GM23338 (cell line): ENCODE results near the gene VAMP8. TPM values are rescaled to one million over a fixed set of nuclear protein-coding genes. Genes with fewer than 3 reads are reported as not detected.

Experiments used
- ATAC-seq: fragments of 200-7000 bp; cut with Tn5 transposase; 3 replicates; pipeline ENCODE4 v1.9.1; 2020
- DNase-seq: peaks from one replicate; pipeline ENCODE4 v3.0.0-alpha.2; 2015; ENCODE audit warnings: low spot score
- H2AFZ ChIP-seq: fragments of 200-600 bp; sonication (generic); 2 replicates; pipeline ENCODE4 v1.8.0; 2016; ENCODE audit warnings: antibody characterized with exemption, mild to moderate bottlenecking, moderate library complexity
- H3F3A ChIP-seq: fragments of 200-600 bp; sonication (generic); replicated peaks from 2 replicates; pipeline ENCODE4 v1.8.0; 2017; ENCODE audit warnings: antibody characterized with exemption, mixed run types, low read depth
- H3K27ac ChIP-seq: fragments of 200-600 bp; sonication (generic); 2 replicates; pipeline ENCODE4 v1.6.1; 2016; ENCODE audit warnings: low read depth
- H3K27me3 ChIP-seq: fragments of 200-600 bp; sonication (generic); 2 replicates; pipeline ENCODE4 v1.8.0; 2016; ENCODE audit warnings: mild to moderate bottlenecking, mixed run types, moderate library complexity; ENCODE audit not compliant: insufficient read depth
- H3K36me3 ChIP-seq: fragments of 200-600 bp; sonication (generic); 2 replicates; pipeline ENCODE4 v1.8.0; 2016; ENCODE audit warnings: mild to moderate bottlenecking; ENCODE audit not compliant: insufficient read depth
- H3K4me1 ChIP-seq: fragments of 200-600 bp; sonication (generic); 2 replicates; pipeline ENCODE4 v1.8.0; 2016; ENCODE audit warnings: mild to moderate bottlenecking, moderate library complexity; ENCODE audit not compliant: insufficient read depth
- H3K4me2 ChIP-seq: fragments of 200-600 bp; sonication (generic); 2 replicates; pipeline ENCODE4 v1.7.1; 2017; ENCODE audit warnings: mixed run types
- H3K4me3 ChIP-seq: fragments of 200-600 bp; sonication (generic); 2 replicates; pipeline ENCODE4 v1.6.1; 2016; ENCODE audit warnings: mixed run types
- H3K79me2 ChIP-seq: fragments of 200-600 bp; sonication (generic); replicated peaks from 2 replicates; pipeline ENCODE4 v1.8.0; 2017; ENCODE audit warnings: mild to moderate bottlenecking; ENCODE audit not compliant: insufficient read depth
- H3K9me2 ChIP-seq: fragments of 200-600 bp; sonication (generic); 2 replicates; pipeline ENCODE4 v1.8.0; 2017; ENCODE audit not compliant: insufficient read depth
- H4K20me1 ChIP-seq: fragments of 200-600 bp; sonication (generic); replicated peaks from 2 replicates; pipeline ENCODE4 v1.8.0; 2017; ENCODE audit warnings: mild to moderate bottlenecking; ENCODE audit not compliant: insufficient read depth
- H3K27ac Mint-ChIP-seq: 2 replicates; pipeline ENCODE4 v1.8.0; 2020; ENCODE audit warnings: inconsistent platforms, mild to moderate bottlenecking, moderate library complexity, mixed read lengths
- H3K27me3 Mint-ChIP-seq: 3 replicates; pipeline ENCODE4 v1.8.0; 2022; ENCODE audit warnings: low read depth, mild to moderate bottlenecking, moderate library complexity, mixed read lengths, inconsistent platforms; ENCODE audit not compliant: insufficient read depth, poor library complexity
- H3K36me3 Mint-ChIP-seq: 3 replicates; pipeline ENCODE4 v1.8.0; 2021; ENCODE audit warnings: low read depth, mild to moderate bottlenecking, inconsistent platforms, moderate library complexity, mixed read lengths
- H3K4me1 Mint-ChIP-seq: 3 replicates; pipeline ENCODE4 v1.8.0; 2020; ENCODE audit warnings: mild to moderate bottlenecking, inconsistent platforms, mixed read lengths
- H3K4me3 Mint-ChIP-seq: 3 replicates; pipeline ENCODE4 v1.8.0; 2021; ENCODE audit warnings: moderate library complexity, mild to moderate bottlenecking, inconsistent platforms, mixed read lengths
- H3K9me3 Mint-ChIP-seq: 3 replicates; pipeline ENCODE4 v1.8.0; 2020; ENCODE audit warnings: moderate library complexity, mild to moderate bottlenecking, inconsistent platforms, mixed read lengths
- EZH2 ChIP-seq: fragments of 200-600 bp; sonication (generic); IDR thresholded peaks from one replicate; pipeline ENCODE4 v1.8.0; 2017; ENCODE audit warnings: antibody characterized with exemption, mild to moderate bottlenecking, low read depth; ENCODE audit not compliant: unreplicated experiment
- EZH2phosphoT487 ChIP-seq: fragments of 200-600 bp; sonication (generic); IDR thresholded peaks from one replicate; pipeline ENCODE4 v1.8.1; 2018; ENCODE audit warnings: antibody characterized with exemption; ENCODE audit not compliant: unreplicated experiment
- JUNB ChIP-seq: IDR thresholded peaks from one replicate; pipeline ENCODE4 v1.6.1; 2016; ENCODE audit warnings: antibody characterized with exemption; ENCODE audit not compliant: unreplicated experiment
- NANOG ChIP-seq: IDR thresholded peaks from 2 replicates; pipeline ENCODE4 v1.6.1; 2016; ENCODE audit warnings: antibody characterized with exemption, borderline replicate concordance
- POLR2AphosphoS5 ChIP-seq: IDR thresholded peaks from 2 replicates; pipeline ENCODE4 v1.6.1; 2016; ENCODE audit warnings: antibody characterized with exemption, low read depth
- STAT1 ChIP-seq: IDR thresholded peaks from one replicate; pipeline ENCODE4 v1.6.1; 2016; ENCODE audit warnings: antibody characterized with exemption; ENCODE audit not compliant: unreplicated experiment
- ZNF114 ChIP-seq: fragments of 250-450 bp; sonication (Bioruptor Pico); IDR thresholded peaks from 2 replicates; pipeline ENCODE4 v1.5.0; 2020; ENCODE audit warnings: mild to moderate bottlenecking, moderate library complexity
- ZNF331 ChIP-seq: fragments of 250-450 bp; sonication (Bioruptor Pico); IDR thresholded peaks from 2 replicates; pipeline ENCODE4 v1.5.0; 2020; ENCODE audit warnings: low read depth, mild to moderate bottlenecking, moderate library complexity
- ZNF462 ChIP-seq: fragments of 250-450 bp; sonication (Bioruptor Pico); IDR thresholded peaks from 2 replicates; pipeline ENCODE4 v1.5.0; 2020; ENCODE audit warnings: mild to moderate bottlenecking, moderate library complexity
- polyA plus RNA-seq: library from polyadenylated mRNA; unstranded; fragments of >200 nt; fragmentation: Nextera tagmentation; extraction: Ambion mirVana; gene quantifications from 2 replicates; pipeline ENCODE4 v1.2.1, GENCODE V29; 2016
- total RNA-seq: library from RNA; depleted of rRNA; stranded (reverse); fragments of >200 nt; shearing (Covaris generic); gene quantifications from 2 replicates; pipeline ENCODE4 v1.2.3, GENCODE V29; 2014
- TF ChIP-seq, protein P1 (sequence below): IDR thresholded peaks from 2 replicates; pipeline ENCODE4 v1.6.1; 2016; ENCODE audit warnings: antibody characterized with exemption
- TF ChIP-seq, protein P2 (sequence below): IDR thresholded peaks from one replicate; pipeline ENCODE4 v1.6.1; 2018; ENCODE audit warnings: antibody characterized with exemption; ENCODE audit not compliant: unreplicated experiment

The VAMP8 gene
- total and polyA plus RNA-seq, 2 experiments from 2014 or later, result 16.3 to 71.7 TPM

GRCh38 chr2:85547859-85548607 is 29.4 kb upstream of the VAMP8 start (continued):
- TF ChIP-seq ZNF462 (CRISPR knock-in tag), result no peak
- no peak for TF ChIP-seq ZNF331 (CRISPR knock-in tag)
- TF ChIP-seq POLR2AphosphoS5, result no peak
- no peak for TF ChIP-seq STAT1
- no peak for TF ChIP-seq EZH2phosphoT487
- TF ChIP-seq NANOG, result no peak

- ATAC-seq, result no peak
- no peak overlapping the region for H3K27ac Mint-ChIP-seq
- TF ChIP-seq, protein P1, sequence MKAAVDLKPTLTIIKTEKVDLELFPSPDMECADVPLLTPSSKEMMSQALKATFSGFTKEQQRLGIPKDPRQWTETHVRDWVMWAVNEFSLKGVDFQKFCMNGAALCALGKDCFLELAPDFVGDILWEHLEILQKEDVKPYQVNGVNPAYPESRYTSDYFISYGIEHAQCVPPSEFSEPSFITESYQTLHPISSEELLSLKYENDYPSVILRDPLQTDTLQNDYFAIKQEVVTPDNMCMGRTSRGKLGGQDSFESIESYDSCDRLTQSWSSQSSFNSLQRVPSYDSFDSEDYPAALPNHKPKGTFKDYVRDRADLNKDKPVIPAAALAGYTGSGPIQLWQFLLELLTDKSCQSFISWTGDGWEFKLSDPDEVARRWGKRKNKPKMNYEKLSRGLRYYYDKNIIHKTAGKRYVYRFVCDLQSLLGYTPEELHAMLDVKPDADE, result no peak
- no peak for TF ChIP-seq JUNB
- no peak for TF ChIP-seq POLR2AphosphoS5
- TF ChIP-seq, protein P2, sequence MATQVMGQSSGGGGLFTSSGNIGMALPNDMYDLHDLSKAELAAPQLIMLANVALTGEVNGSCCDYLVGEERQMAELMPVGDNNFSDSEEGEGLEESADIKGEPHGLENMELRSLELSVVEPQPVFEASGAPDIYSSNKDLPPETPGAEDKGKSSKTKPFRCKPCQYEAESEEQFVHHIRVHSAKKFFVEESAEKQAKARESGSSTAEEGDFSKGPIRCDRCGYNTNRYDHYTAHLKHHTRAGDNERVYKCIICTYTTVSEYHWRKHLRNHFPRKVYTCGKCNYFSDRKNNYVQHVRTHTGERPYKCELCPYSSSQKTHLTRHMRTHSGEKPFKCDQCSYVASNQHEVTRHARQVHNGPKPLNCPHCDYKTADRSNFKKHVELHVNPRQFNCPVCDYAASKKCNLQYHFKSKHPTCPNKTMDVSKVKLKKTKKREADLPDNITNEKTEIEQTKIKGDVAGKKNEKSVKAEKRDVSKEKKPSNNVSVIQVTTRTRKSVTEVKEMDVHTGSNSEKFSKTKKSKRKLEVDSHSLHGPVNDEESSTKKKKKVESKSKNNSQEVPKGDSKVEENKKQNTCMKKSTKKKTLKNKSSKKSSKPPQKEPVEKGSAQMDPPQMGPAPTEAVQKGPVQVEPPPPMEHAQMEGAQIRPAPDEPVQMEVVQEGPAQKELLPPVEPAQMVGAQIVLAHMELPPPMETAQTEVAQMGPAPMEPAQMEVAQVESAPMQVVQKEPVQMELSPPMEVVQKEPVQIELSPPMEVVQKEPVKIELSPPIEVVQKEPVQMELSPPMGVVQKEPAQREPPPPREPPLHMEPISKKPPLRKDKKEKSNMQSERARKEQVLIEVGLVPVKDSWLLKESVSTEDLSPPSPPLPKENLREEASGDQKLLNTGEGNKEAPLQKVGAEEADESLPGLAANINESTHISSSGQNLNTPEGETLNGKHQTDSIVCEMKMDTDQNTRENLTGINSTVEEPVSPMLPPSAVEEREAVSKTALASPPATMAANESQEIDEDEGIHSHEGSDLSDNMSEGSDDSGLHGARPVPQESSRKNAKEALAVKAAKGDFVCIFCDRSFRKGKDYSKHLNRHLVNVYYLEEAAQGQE, result no peak
- no peak for TF ChIP-seq ZNF114 (CRISPR knock-in tag)
- TF ChIP-seq EZH2, result no peak
Measured at GRCh38 chr2:85548608-85548900, 28.8 kb upstream of the VAMP8 start.

More at GRCh38 chr2:85548608-85548900, 28.8 kb upstream of the VAMP8 start:
- H3K36me3 Mint-ChIP-seq, result peaks cover 78% of the 10 kb centered on the region
- no peak for DNase-seq
- Histone ChIP-seq H3K27ac (no peak overlapping the region; the same call in 1 of the 2 replicates), H2AFZ (no peak overlapping the region), H3K4me3 (no peak overlapping the region), H3K36me3 (peaks cover 46% of the 10 kb centered on the region), H3K27me3 (no peaks in the 10 kb centered on the region), H4K20me1 (no peaks in the 10 kb centered on the region), H3F3A (peaks cover 39% of the 10 kb centered on the region), H3K4me2 (no peak overlapping the region), H3K9me2 (no peaks in the 10 kb centered on the region), H3K4me1 (no peaks in the 10 kb centered on the region), H3K79me2 (no peaks in the 10 kb centered on the region)
- H3K4me1 Mint-ChIP-seq, result peaks cover 15% of the 10 kb centered on the region; the same call in 2 of the 3 replicates
- peaks cover 18% of the 10 kb centered on the region for H3K27me3 Mint-ChIP-seq
- no peaks in the 10 kb centered on the region; the same call in 2 of the 3 replicates for H3K9me3 Mint-ChIP-seq
- H3K4me3 Mint-ChIP-seq, result no peak overlapping the region
